AG04450 (cell line): Measurements from ENCODE around the gene IRAK1. TPM values are rescaled to one million over a fixed set of nuclear protein-coding genes. Genes with fewer than 3 reads are reported as not detected.

Source experiments
- CTCF ChIA-PET: fragments of 300-600, 350-600 bp; formaldehyde crosslinking; extraction: SDS; loops from one replicate; lab custom pipeline; 2022; ENCODE audit warnings: antibody characterized with exemption, inconsistent platforms; lab: Charles Lee
- POLR2A ChIA-PET: fragments of 350-600 bp; formaldehyde crosslinking; extraction: SDS; loops from one replicate; lab custom pipeline; 2021; ENCODE audit warnings: antibody characterized with exemption, inconsistent platforms; lab: Yijun Ruan, JAX
- DNase-seq: peaks from one replicate; pipeline ENCODE4 v3.0.0-alpha.2; 2011; ENCODE audit warnings: low read depth, low spot score
- H3K27ac ChIP-seq: one replicate; pipeline ENCODE4 v1.5.1; 2012; ENCODE audit warnings: low read depth, low read length, control low read depth
- H3K27me3 ChIP-seq: one replicate; pipeline ENCODE4 v1.6.0; 2012; ENCODE audit warnings: low read length; ENCODE audit not compliant: control insufficient read depth, insufficient read depth
- H3K4me3 ChIP-seq: 2 replicates; pipeline ENCODE4 v1.5.1; 2011; ENCODE audit warnings: mild to moderate bottlenecking, low read depth, low read length, control low read depth
- H3K9me3 ChIP-seq: 2 replicates; pipeline ENCODE4 v1.5.1; 2012; ENCODE audit warnings: low read length; ENCODE audit not compliant: control insufficient read depth, insufficient read depth
- polyA plus RNA-seq: library from polyadenylated mRNA; depleted of rRNA; stranded (reverse); fragments of >200 nt; gene quantifications from 2 replicates; pipeline ENCODE4 v1.2.3, GENCODE V29; 2011
- TF ChIP-seq, protein P1 (sequence below): IDR thresholded peaks from 2 replicates; pipeline ENCODE4 v1.5.1; 2011; ENCODE audit warnings: low read depth, low read length, control low read depth, inconsistent platforms

IRAK1 gene
- polyA plus RNA-seq, 1 experiment: 31.6 TPM

DNA sequence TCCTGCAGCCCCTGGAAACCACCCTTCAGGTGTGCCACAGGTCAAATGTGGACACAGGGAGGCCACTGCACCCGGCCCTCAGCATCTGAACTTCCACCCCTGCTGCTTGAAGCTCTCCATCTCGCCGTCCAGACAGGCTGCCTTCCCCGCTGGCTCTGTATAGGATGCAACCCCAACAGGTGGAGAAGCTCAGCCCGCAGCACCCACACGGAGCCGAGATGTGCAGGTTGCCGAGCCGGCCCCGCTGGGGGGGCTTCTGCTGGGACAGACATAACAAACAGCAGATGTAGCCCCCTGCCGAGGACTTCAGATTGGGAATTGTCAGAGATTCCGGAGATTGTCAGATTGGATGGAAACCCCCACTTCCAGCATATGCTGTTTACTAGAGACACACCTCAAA, 26.6 kb downstream of the IRAK1 start:
- H3K27me3 ChIP-seq: no peaks in the 10 kb centered on the region
- DNase-seq: no peak
- ChIA-PET CTCF (no interaction called here), POLR2A (no interaction called here)
- no peak overlapping the region for H3K27ac ChIP-seq
- TF ChIP-seq, protein P1, sequence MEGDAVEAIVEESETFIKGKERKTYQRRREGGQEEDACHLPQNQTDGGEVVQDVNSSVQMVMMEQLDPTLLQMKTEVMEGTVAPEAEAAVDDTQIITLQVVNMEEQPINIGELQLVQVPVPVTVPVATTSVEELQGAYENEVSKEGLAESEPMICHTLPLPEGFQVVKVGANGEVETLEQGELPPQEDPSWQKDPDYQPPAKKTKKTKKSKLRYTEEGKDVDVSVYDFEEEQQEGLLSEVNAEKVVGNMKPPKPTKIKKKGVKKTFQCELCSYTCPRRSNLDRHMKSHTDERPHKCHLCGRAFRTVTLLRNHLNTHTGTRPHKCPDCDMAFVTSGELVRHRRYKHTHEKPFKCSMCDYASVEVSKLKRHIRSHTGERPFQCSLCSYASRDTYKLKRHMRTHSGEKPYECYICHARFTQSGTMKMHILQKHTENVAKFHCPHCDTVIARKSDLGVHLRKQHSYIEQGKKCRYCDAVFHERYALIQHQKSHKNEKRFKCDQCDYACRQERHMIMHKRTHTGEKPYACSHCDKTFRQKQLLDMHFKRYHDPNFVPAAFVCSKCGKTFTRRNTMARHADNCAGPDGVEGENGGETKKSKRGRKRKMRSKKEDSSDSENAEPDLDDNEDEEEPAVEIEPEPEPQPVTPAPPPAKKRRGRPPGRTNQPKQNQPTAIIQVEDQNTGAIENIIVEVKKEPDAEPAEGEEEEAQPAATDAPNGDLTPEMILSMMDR: no peak
- H3K9me3 ChIP-seq: no peaks in the 10 kb centered on the region
- H3K4me3 ChIP-seq: no peak overlapping the region

DNA sequence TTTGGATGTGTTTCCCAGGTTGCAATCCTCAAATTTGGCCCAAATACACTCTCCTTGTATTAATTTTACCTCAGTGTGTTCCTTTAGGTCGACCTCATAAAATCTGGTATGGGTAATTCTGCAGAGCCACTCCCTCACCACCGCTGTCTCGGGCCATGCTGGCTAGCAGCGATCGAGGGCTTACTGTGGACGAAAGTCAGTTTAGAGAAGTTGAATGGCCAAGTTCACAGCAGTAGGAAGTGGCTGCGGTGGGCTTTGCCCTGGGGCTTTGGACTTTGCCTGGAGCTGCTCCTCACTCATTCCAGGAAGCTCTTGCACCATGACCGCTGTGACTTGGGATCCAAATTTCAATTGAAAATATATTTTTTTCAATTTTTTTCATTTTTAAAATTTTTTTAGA, 27.5 kb downstream of the IRAK1 start:
- H3K27me3 ChIP-seq: no peaks in the 10 kb centered on the region
- no peak for DNase-seq
- no peak overlapping the region for H3K4me3 ChIP-seq
- ChIA-PET POLR2A (no interaction called here), CTCF (no interaction called here)
- TF ChIP-seq, protein P1: no peak
- H3K9me3 ChIP-seq: no peaks in the 10 kb centered on the region
- no peak overlapping the region for H3K27ac ChIP-seq

DNA sequence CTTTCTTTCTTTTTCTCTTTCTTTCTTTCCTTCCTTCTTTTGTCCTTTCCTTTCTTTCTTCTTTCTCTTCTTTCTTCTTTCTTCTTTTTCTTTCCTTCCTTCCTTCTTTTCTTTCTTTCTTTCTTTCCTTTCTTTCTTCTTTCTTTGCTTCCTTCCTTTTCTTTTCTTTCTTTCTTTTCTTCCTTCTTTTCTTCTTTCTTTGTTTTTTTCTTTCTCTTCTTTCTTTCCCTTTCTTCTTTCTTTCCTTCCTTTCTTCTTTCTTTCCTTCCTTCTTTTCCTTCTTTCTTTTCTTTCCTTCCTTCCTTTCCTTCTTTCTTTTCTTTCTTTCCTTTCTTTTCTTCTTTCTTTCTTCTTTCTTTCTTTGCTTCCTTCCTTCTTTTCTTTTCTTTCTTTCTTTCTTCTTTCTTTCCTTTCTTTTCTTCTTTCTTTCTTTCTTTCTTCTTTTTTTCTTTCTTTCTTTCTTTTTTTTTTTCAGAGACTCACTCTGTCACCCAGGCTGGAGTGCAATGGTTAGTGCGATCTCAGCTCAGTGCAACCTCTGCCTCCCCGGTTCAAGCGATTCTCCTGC, 28.6 kb downstream of the IRAK1 start:
- TF ChIP-seq, protein P1: no peak
- H3K27me3 ChIP-seq: no peaks in the 10 kb centered on the region
- H3K4me3 ChIP-seq: no peak overlapping the region
- H3K9me3 ChIP-seq: no peaks in the 10 kb centered on the region
- DNase-seq: no peak
- CTCF ChIA-PET: no interaction called here
- POLR2A ChIA-PET: no interaction called here
- no peak overlapping the region for H3K27ac ChIP-seq

DNA sequence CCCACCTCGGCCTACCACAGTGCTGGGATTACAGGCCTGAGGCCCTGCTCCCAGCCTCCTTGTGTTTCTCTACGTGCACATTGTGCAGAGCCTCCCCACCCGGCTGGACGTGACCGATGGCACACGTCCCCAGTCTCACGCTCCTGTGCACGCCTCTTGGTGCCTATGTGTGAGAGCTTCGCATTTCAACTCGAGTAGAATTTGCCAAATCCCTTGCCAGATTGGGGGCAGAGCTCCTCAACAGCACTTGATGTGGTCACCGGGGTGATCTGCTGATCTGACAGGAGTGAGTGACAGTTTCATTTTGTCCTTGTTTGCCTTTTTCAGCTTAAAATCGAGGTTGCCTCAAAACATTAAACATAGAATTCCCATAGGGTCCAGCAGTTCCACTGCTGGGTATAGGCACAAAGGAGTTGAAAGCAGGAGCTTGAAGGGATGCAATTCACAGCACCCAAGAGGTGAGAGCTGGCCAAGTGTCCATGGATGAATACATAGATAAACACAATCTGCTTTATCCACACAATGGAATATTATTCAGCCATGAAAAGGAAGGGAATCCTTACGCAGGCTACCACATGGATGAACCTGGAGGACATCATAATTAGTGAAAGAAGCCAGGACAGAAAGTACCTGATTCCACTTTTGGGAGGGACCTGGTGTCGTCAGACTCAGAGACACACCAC, 29.6 kb downstream of the IRAK1 start:
- POLR2A ChIA-PET: no interaction called here
- Histone ChIP-seq H3K27ac (no peak overlapping the region), H3K27me3 (no peaks in the 10 kb centered on the region), H3K4me3 (no peak overlapping the region), H3K9me3 (no peaks in the 10 kb centered on the region)
- TF ChIP-seq, protein P1: no peak
- no peak for DNase-seq
- CTCF ChIA-PET: no interaction called here

DNA sequence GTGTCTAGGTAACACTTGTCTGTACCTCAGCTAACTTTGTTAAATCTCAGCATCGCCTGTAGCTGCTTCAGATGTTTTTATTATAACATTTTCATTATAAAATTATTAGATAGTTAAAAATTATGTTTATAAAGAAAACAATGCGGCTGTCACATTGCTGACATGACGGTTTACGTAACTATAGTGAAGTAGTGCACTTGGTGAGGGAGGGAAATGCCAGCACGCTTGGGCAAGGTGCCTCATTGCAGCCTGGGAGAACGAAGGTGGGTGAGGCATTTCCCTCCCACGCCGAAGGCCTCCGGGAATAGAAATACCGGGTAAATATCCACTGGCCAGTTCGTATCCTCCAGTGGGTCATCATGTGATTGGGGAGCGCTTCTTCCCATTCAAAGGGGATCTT, 31.2 kb downstream of the IRAK1 start:
- TF ChIP-seq, protein P1: no peak
- H3K27me3 ChIP-seq: no peaks in the 10 kb centered on the region
- no peaks in the 10 kb centered on the region for H3K9me3 ChIP-seq
- DNase-seq: no peak
- ChIA-PET POLR2A (no interaction called here), CTCF (no interaction called here)
- no peak overlapping the region for H3K27ac ChIP-seq
- H3K4me3 ChIP-seq: no peak overlapping the region
